Measurements from ENCODE around the gene PKD1. TPM values are rescaled to one million over a fixed set of nuclear protein-coding genes. Genes with fewer than 3 reads are reported as not detected.

The PKD1 gene
- total RNA-seq, 4 donors from 2014 or later: 209 to 446 (median 293) TPM

DNA sequence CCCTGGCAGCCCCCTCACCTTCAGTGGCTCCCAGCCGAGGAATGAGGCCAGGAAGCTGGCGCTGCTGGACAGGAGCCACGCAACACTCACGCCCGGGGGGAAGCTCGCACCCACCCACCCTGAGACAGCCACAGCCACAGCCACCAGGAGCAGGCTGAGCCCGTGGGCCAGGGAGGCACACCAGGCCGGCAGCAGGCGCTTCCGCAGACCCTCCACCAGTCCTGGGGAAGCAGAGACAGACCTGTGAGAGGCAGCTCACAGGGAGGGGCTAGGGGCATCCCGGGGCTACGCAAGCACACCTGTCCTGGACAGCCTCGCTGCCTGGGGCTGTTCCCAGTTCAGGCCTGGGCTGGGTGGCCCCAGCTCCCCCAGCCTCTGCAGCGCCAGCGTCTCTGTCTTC is 41.9 kb downstream of the PKD1 start:
- Histone ChIP-seq H3K27ac (no peak overlapping the region), H3K9me3 (no peaks in the 10 kb centered on the region), H3K36me3 (peaks cover 90% of the 10 kb centered on the region), H3K4me3 (no peak overlapping the region), H3K4me1 (peaks cover 33% of the 10 kb centered on the region), H3K27me3 (no peaks in the 10 kb centered on the region)
- no peak for DNase-seq (ENCODE audit: low spot score in 2 of 2)
- WGBS: 86% methylated on average over 7 of the region's 15 CpGs
- TF ChIP-seq POLR2A (IDR thresholded peaks at IDR 0.05): no peak
- TF ChIP-seq, protein P1, sequence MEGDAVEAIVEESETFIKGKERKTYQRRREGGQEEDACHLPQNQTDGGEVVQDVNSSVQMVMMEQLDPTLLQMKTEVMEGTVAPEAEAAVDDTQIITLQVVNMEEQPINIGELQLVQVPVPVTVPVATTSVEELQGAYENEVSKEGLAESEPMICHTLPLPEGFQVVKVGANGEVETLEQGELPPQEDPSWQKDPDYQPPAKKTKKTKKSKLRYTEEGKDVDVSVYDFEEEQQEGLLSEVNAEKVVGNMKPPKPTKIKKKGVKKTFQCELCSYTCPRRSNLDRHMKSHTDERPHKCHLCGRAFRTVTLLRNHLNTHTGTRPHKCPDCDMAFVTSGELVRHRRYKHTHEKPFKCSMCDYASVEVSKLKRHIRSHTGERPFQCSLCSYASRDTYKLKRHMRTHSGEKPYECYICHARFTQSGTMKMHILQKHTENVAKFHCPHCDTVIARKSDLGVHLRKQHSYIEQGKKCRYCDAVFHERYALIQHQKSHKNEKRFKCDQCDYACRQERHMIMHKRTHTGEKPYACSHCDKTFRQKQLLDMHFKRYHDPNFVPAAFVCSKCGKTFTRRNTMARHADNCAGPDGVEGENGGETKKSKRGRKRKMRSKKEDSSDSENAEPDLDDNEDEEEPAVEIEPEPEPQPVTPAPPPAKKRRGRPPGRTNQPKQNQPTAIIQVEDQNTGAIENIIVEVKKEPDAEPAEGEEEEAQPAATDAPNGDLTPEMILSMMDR (IDR thresholded peaks at IDR 0.05): no peak
- no peak for TF ChIP-seq EP300 (IDR thresholded peaks at IDR 0.05)
- no peak for TF ChIP-seq POLR2AphosphoS5 (IDR thresholded peaks at IDR 0.05)

DNA sequence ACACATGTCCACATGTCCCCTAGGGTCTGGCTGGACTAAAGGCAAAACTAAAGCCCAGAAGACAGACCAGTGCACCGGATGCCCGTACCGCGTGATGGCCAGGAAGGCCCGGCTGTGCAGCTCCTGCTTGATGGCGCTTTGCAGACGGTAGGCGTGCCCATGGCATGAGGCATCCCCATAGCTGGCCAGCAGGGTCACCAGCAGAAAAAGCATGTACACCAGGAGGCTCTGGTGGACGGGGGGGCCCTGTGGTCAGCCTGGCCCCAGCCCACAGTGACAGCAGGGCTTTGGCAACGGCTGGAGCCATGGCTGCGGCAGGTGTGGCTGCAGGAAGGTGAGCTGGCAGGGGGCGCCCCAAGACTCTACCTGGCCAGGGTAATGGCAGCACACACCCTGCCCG is 42.8 kb downstream of the PKD1 start:
- H3K36me3 ChIP-seq: peaks cover 97% of the 10 kb centered on the region
- no peak for DNase-seq (ENCODE audit: low spot score in 2 of 2)
- no peaks in the 10 kb centered on the region for H3K27me3 ChIP-seq
- TF ChIP-seq, protein P1 (IDR thresholded peaks at IDR 0.05): no peak
- TF ChIP-seq POLR2A (IDR thresholded peaks at IDR 0.05) (no peak), EP300 (IDR thresholded peaks at IDR 0.05) (no peak), POLR2AphosphoS5 (IDR thresholded peaks at IDR 0.05) (no peak)
- peaks cover 41% of the 10 kb centered on the region for H3K4me1 ChIP-seq
- no peak overlapping the region for H3K27ac ChIP-seq
- H3K4me3 ChIP-seq: no peak overlapping the region
- no peaks in the 10 kb centered on the region for H3K9me3 ChIP-seq
- WGBS: 97% methylated on average over 9 of the region's 13 CpGs

DNA sequence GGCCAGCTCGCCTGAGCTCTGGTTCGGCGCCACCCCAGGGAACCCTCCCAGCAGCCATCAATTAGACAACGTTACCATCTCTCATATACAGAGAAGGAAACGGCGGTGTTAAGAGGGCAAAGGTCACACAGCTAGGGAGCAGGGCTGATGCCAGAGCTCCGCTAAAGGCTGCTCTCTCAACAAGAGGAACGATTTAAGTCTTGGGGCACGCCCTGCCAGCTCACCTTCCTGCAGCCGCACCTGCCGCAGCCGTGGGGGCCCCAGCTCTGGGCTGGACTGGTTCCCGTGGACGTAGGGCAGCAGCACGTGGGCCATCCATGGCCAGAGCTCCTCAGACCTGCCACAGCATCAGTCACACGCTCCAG is 43.5 kb downstream of the PKD1 start:
- Histone ChIP-seq H3K4me1 (peaks cover 47% of the 10 kb centered on the region), H3K4me3 (no peak overlapping the region), H3K36me3 (peaks cover 95% of the 10 kb centered on the region), H3K27ac (no peak overlapping the region), H3K27me3 (no peaks in the 10 kb centered on the region), H3K9me3 (no peaks in the 10 kb centered on the region)
- no peak for DNase-seq (ENCODE audit: low spot score in 2 of 2)
- TF ChIP-seq, protein P1 (IDR thresholded peaks at IDR 0.05): no peak
- no peak for TF ChIP-seq POLR2A (IDR thresholded peaks at IDR 0.05)
- TF ChIP-seq EP300 (IDR thresholded peaks at IDR 0.05): no peak
- TF ChIP-seq POLR2AphosphoS5 (IDR thresholded peaks at IDR 0.05): no peak
- 71% methylated on average over 7 of the region's 16 CpGs for WGBS

DNA sequence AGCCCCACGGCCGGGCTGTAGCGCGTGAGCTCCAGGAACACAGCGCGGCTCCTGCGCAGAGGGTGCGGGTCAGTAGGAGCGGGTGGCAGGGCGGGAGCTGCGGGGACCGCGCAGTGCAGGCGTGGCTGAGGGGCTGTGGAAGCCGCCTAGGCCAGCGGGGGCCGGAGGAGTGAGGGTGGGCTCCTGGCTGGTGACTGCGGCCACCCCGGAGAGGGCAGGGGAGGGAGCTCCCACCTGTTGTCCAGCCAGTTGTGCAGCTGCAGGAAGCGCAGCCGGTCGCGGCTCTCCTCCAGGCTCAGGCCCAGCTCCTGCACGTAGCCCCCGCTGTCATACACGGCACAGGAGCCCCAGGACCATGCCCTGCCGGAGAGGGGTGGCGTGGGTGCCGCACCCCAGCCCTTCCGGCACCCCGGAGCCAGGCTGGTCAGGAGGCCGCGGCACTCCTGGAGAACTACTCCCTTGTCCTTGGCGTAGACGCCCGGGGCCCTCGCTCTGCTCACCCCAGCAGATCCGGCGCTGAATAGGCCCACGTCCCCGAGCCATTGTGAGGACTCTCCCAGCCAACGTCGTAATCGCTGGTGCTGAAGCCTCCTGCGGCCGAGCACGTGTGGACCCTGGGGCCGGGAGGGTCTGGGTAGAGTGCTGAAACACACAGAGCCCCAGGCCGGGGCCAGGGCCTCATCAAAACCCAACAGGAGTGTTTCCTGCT is 44.0 kb downstream of the PKD1 start:
- H3K4me3 ChIP-seq: peak overlapping the region; percentile 14
- peaks cover 93% of the 10 kb centered on the region for H3K36me3 ChIP-seq
- peaks cover 51% of the 10 kb centered on the region for H3K4me1 ChIP-seq
- DNase-seq (ENCODE audit: low spot score in 2 of 2): no peak
- 83% methylated on average over 16 of the region's 49 CpGs for WGBS
- TF ChIP-seq POLR2AphosphoS5 (IDR thresholded peaks at IDR 0.05) (no peak), POLR2A (IDR thresholded peaks at IDR 0.05) (no peak), EP300 (IDR thresholded peaks at IDR 0.05) (no peak)
- TF ChIP-seq, protein P1 (IDR thresholded peaks at IDR 0.05): no peak
- no peaks in the 10 kb centered on the region for H3K27me3 ChIP-seq
- H3K9me3 ChIP-seq: no peaks in the 10 kb centered on the region
- peak overlapping the region; percentile 50 for H3K27ac ChIP-seq

DNA sequence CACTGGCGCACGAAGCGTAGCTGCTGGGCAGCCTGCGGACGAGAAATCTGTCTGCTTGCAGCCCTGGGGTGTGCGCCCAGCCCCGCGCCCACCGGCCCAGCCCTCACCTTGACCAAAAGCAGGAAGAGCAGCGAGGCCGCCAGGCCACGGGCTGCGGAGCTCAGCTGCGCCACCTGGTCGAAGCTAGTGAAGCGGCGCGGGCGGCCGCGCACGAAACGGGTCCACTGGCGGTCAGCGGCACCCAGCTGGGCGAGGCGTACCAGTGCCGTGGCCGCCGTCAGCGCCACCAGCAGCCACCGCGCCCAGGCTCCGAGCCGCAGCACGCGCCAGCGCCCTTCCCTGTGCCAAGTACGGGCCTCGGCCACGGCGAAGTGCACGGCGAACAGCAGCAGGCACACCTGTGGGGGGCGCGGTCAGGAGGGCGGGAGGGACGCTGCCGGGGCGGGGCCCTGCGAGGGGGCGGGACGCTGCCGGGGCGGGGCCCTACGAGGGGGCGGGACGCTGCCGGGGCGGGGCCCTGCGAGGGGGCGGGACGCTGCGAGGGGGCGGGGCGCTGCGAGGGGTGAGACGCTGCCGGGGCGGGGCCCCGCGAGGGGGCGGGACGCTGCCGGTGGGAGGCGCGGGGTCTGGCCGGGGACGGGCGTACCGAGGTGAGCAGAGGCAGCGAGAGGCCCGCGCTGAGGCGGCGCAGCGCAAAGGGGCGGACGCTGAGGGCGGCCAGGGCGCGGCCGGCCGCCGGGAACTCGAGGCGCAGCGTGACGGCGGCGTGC is 44.7 kb downstream of the PKD1 start:
- TF ChIP-seq POLR2AphosphoS5 (IDR thresholded peaks at IDR 0.05) (no peak), POLR2A (IDR thresholded peaks at IDR 0.05) (no peak), EP300 (IDR thresholded peaks at IDR 0.05) (no peak)
- TF ChIP-seq, protein P1 (IDR thresholded peaks at IDR 0.05): no peak
- H3K36me3 ChIP-seq: peaks cover 92% of the 10 kb centered on the region
- H3K4me1 ChIP-seq: peaks cover 57% of the 10 kb centered on the region
- 60% methylated on average over 1 of the region's 101 CpGs for WGBS
- peak overlapping the region; percentile 55 for H3K27ac ChIP-seq
- peak overlapping the region; percentile 15 for H3K4me3 ChIP-seq
- H3K27me3 ChIP-seq: no peaks in the 10 kb centered on the region
- DNase-seq (ENCODE audit: low spot score in 2 of 2): no peak
- no peaks in the 10 kb centered on the region for H3K9me3 ChIP-seq

Data from suprapubic skin (tissue), 4 donors.